CD4-positive, alpha-beta T cell treated with Interleukin-4 for 4 hours (primary cell): ENCODE data around the gene SLC9A2.
A peak's percentile ranks its signal among the peaks of the same experiment; 100 is the strongest.

Experiments used
- DNase-seq: peaks from one replicate; pipeline ENCODE4 v3.0.0-alpha.2; 2020

SLC9A2 gene, protein sequence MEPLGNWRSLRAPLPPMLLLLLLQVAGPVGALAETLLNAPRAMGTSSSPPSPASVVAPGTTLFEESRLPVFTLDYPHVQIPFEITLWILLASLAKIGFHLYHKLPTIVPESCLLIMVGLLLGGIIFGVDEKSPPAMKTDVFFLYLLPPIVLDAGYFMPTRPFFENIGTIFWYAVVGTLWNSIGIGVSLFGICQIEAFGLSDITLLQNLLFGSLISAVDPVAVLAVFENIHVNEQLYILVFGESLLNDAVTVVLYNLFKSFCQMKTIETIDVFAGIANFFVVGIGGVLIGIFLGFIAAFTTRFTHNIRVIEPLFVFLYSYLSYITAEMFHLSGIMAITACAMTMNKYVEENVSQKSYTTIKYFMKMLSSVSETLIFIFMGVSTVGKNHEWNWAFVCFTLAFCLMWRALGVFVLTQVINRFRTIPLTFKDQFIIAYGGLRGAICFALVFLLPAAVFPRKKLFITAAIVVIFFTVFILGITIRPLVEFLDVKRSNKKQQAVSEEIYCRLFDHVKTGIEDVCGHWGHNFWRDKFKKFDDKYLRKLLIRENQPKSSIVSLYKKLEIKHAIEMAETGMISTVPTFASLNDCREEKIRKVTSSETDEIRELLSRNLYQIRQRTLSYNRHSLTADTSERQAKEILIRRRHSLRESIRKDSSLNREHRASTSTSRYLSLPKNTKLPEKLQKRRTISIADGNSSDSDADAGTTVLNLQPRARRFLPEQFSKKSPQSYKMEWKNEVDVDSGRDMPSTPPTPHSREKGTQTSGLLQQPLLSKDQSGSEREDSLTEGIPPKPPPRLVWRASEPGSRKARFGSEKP

DNA sequence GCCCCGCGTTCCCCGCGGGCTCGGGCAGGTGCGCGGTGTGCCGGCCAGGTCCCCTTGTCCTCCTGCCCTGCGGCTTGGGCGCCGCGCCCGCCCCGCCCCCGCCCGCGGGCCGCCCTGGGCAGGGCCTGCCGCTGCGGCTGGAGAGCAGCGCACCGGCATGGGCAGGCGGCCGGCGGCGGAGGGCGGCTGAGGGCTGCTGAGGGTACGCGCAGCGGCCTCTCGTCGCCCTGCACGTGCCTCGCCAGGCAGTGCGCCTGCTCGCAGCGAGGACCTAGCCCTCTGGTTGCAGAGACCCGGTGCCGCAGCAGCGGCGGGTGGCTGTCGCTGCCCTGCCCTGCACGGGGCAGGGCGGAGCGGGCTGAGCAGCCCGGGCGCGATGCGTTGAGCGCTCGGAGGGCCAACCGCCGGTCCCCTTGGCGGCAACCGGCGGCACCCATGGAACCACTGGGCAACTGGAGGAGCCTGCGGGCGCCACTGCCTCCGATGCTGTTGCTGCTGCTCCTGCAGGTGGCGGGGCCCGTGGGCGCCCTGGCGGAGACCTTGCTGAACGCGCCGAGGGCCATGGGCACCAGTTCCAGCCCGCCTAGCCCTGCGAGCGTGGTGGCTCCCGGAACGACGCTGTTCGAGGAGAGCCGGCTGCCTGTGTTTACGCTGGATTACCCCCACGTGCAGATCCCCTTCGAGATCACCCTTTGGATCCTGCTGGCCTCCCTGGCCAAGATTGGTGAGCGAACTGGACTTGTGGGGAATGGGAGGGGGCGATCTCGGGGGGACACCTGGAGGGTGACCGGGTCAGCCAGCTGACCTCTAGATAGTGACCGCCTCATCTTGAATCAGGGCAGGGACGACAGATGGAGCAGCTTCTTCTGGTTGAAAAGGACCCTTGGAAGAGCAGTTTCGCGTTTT is at the start of gene SLC9A2:
Gene SLC9A2, plus strand, starts transcription at position 140 of the 906 bp plus-strand sequence. Its CDS starts 296 bp downstream, at position 436.
- no peak for DNase-seq

DNA sequence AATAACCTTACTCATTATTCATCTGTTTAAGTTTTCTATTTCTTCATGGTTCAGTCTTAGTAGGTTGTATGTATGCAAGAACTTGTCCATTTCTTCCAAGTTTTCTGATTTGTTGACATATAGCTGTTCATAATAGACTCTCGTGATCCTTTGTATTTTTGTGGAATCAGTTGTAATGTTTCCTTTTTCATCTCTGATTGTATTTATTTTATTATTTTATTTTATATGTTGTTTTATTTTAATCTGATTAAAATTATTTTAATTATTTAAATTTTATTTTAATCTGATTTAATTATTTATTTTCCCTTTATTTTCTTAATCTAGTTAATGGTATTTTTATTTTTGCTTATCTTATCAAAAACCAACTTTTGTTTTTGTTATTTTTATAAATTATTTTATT is 43.5 kb upstream of the SLC9A2 start:
- DNase-seq, result no peak

DNA sequence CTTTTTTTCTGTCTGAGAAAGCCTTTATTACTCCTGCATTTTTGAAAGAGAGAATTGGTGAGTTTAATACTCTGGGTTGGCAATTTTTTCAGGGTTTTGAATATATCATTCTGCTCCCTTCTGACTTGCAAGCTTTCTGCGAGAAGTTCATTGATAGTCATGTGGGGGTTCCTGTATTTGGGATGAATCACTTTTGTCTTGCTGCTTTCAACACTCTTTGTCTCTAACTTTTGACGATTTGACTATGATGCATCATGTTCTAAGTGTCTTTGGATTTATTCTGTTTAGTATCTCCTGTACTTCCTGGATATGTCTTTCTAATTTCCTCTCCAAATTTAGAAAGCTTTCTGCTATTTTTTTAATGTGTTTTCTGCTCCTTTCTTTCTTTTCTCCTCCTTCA is 41.0 kb upstream of the SLC9A2 start:
- DNase-seq, result no peak

DNA sequence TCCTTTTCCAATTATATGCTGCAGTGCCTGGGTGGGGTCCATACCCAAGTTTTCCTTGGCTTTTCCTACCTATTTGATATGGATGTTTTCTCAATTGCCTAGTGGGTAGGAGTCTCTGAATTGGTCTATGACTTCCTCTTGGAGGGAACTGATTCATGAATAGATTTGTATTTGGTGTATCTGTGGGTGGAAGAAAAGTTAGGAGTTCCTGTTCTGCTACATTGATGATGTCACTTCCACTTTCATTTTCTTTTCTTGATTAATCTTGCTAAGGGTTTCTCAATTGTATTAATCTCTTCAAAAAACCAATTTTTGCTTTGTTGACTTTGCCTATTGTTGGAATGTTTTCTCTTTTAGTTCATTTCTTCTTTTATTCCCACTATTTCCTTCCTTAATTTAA is 37.4 kb upstream of the SLC9A2 start:
- no peak for DNase-seq

DNA sequence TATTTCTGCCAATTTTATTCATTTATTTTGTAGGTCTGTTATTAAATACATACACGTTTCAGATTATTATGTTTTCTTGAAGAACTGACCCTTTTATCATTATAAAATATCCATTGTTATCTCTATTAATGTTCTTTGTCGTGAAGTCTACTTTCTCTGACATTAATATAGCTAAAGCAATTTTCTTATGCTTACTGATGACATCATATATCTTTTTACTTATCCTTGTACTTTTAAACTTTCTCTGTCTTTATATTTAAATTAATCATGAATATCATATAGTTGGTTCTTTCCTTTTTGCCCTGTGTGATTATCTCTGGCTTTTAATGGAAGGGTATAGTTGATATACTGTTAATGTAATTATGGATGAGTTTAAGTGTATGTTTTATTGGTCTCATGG is 36.5 kb upstream of the SLC9A2 start:
- DNase-seq, result no peak

DNA sequence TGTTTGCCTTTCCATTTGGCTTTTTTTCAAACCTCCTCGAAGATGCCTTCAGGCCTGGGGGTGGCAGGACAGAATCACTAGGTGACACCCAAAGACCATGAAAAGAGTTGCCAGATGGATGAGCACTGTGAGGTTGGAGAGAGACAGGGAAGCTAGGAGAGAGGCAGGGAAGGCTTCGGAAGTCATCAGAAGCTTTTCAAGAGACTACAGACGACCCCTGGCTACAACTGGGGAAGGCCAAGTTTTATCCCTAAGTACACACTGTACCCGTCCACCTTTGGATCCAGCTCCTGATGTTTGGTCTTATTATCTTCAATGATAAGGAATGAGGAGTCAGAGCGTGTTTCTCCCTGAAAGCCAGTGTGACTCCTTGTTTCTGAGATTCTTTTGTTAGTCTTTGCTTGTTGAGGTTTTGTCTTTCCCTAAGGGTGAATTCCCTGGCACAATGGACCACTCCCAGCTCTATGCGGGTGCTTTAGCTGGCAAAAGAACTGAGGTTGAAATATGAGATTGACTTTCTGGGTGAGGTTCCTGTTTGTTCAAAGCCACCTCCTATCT is 33.4 kb upstream of the SLC9A2 start:
- no peak for DNase-seq

DNA sequence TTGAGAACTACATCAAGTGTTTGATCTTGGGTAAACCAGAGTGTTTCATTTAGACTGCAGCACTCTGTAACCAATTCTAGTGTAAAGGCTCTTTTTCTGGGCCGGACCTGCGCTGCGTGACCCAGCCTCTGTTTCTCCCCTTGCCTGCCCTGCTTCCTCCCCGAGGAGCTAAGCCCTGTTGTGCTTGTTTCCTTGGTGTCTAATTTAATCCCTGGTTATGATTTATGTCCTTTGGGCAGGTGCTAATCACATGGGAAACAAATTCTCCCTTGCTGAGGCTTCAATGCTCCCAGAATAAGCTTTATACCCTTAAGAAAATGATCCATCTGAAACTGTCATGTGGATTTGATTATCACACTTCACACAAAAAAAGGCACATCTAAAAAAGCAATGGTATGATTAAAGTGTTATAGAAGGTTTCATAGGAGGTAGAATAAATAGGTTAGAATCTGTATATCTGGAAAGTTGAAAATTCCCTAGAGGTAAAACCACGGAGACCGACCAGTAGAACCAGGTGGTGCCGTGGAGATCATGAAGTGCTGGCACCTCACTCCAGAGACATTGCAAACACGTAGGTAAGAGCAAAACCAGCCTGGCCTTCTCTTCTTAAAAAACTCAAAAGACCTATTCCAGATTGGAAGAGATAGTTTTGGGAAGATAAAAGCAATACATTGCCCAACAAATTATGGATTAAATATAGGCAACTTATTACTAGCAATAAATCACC is 31.0 kb upstream of the SLC9A2 start:
- no peak for DNase-seq

DNA sequence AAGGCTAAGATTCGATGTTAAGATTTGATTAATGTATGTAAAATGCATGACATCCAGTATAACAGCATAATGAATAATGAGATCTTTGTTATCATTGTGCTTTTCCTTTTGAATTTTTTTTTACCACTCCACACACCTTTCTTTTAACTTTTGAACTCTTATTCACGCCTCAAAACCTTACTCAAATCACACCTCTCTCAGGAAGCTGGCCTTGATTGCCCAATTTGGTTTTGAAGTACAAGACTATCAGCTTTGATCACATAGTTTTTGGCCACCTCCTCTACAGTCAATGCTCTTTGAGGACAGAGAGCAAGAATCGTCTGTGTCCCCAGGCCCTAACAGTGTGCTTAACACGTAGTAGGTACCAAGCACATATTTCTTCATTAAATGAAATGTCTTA is 29.9 kb upstream of the SLC9A2 start:
- no peak for DNase-seq

DNA sequence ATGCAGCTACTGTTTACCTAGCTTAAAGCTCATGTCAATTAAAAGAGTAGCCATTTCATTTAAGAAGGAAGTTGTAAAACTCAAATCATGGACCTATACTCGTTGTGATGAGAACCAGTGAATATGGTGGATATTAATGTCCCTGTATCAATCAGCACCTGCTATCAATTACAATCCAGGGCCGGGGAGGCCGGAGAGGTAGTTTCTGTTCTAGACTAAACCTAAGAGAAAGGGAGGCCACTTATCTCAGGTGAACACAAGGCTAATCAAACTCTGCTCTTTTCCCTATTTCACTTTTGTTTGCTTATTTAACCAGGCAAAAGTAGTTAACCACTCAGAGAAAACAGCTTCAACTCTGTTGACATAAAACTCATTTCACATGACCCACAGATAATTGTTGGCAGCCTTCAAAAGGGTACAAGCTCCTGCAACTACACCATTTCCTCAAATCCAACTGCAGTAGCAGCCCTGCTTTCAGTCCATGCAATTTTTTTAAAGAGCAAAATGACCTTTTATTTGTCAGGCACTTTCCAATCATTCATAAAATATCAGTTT is 27.8 kb upstream of the SLC9A2 start:
- DNase-seq, result no peak

DNA sequence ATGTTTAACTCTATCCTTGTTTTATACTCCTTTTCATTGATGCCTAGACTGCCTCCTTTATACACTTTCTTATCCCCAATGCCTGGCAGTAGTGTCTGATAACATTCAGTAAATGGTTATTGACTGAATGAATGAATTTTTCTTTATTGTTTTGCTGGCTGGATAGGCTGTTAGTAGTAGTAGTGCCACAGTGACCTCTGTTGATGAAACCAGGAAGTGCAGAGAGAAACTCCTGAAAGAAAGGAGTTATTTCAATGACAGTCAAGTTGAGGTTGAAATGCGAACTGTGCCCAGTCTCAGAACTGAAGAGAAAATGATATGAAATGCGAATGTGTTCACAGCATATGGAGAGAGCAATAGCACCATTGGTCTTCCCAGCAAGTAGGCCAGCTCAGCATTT is 26.8 kb upstream of the SLC9A2 start:
- peak; percentile 4 for DNase-seq

DNA sequence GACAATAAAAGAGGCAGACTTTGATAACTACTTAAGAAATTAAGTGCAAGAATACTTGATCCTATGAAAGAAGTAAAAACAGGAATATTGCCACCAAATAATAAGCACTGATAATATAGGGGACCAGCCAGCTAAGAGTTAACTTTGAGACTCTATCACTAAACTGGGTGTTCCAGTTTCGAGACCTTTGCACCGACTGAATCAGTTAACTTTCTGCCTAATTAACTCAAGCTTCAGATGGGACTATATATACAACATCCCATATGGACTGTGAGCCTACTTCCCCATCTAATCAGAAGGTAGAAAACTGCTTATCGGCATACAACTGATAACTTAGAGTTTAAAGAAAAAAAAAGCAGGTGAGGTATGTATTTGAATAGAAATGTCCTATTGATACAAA is 25.8 kb upstream of the SLC9A2 start:
- DNase-seq, result no peak

DNA sequence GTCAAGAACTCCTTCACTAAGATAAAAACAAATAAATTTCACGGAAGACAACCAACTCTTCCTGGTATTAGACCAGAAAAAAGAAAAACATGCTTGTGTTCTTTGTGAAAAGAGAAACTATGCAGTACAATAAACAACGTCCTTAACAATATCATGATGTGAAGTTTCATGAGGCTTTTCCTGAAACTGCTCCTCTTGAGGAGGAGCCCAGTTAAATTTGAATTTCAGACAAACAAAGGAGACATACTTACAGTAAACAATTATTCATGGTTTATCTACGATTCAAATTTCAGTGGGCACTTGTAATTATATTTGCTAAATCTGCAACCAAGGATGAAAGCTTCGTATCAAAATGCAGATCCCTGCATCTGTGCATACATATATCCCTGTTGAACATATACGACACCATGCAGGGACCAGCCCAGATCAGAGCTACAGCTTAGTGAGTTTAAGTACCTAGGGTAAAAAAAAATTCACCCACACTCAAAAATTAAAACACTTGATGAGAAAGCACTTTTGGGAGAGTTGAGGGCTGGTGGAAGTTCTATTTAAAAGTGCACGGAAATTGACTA is 24.8 kb upstream of the SLC9A2 start:
- DNase-seq, result no peak

DNA sequence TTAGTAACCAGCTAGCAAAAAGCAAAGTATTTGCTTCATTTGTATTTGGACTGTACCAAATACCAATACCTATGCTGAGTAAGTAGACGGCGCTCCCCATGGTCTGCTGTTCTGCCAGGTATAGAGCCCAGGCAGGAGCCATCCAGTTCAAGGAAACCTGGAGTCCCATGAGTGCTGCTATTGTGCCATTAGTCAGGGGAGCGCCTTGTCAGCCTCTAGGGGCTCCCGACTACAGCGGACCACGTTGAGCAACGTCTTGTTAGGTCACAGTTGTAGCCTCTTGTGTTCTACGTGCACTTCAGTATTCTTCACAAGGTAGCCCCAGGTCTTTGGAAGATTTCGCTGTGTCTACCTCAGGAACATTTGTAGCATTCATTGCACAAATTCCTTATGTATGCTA is 21.6 kb upstream of the SLC9A2 start:
- DNase-seq, result no peak

DNA sequence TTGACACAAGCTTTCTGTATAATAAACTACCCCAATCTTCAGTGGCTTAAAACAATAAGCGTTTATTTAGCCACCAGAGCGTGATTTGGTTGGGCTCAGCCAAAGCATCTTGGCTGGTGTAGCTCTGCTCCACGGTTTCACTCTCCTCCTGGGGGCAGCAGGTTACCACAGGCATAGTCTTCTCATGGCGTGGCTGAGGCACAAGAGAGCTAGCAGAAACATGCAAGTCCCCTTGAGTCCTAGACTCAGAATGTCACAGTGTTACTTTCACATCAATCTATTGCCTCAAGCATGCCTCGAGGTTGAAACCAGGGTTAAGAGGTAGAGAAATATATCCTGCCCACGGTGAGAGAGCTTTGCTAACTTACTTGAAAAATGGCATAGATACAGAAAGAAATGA is 19.9 kb upstream of the SLC9A2 start:
- no peak for DNase-seq

DNA sequence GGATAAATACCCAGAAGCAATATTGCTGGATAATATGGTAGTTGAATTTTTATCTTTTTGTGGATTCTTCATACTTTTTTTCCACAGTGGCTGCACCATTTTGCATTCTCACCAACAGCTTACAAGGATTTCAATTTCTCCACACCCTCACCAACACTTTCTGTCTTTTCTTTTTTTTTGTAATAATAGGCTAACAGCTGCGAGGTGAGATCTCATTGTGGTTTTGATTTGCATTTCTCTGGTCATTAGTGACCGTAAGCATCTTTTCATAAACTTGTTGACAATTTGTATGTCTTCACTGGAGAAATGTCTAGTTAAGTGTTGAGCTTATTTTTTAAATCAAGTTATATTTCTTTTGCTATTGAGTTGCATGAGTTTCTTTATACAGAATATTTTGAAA is 17.6 kb upstream of the SLC9A2 start:
- DNase-seq, result no peak

DNA sequence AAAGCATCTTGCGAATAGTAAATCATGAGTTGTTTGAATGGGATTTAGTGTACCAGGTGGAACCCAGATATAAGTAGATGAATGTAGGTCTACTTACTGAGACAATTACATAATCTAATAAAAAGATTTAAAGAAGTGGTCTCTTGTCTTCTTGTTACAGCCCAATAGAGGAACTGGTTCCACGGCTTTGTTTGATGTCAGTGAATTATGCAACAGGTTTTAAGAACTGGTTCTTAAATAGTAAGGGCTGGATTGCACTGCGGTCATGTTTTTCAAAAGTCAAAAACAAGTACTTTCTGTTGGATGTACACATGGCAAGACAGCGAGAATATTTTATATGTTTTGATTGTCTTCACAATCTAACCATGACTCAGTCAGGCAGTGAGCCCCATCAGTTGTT is 15.4 kb upstream of the SLC9A2 start:
- no peak for DNase-seq

DNA sequence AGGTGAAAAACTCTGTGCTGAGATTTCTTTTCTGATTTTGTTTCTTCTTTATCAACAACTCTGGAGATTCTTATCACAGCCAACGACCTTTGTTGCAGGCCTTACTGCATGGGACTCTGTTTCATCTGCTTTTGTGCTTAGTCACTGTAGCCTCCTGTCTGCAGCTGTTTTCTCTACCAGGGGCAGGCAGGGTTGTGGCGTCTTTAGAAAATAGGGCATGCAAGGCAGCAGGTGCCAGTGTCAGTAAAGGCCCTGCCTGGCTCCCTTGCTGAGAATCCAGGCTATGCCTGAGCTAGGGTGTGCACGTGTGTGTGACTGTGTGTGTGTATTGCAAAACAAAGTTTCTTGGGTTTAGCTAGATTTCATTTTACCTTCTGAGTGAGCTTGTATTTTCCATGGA is 14.6 kb upstream of the SLC9A2 start:
- no peak for DNase-seq

DNA sequence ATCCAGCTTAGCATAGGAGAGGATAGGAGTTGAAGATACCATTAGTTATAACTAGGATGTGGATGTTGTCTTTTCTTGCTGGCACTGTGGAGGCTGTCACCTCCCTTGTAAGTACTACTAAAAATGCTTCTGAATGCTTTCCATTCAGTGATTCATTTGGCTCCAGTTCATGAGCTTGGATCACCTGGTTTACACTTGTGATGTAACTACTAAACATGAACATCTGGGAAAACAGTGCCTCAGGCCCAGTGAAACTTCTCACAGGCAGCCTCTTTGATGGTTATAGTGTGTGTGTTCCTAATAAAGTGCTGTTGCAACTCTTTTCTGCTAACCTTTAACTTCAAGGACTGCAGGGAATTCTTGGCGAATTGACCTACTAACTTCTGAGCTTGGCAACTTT is 13.0 kb upstream of the SLC9A2 start:
- DNase-seq, result no peak

DNA sequence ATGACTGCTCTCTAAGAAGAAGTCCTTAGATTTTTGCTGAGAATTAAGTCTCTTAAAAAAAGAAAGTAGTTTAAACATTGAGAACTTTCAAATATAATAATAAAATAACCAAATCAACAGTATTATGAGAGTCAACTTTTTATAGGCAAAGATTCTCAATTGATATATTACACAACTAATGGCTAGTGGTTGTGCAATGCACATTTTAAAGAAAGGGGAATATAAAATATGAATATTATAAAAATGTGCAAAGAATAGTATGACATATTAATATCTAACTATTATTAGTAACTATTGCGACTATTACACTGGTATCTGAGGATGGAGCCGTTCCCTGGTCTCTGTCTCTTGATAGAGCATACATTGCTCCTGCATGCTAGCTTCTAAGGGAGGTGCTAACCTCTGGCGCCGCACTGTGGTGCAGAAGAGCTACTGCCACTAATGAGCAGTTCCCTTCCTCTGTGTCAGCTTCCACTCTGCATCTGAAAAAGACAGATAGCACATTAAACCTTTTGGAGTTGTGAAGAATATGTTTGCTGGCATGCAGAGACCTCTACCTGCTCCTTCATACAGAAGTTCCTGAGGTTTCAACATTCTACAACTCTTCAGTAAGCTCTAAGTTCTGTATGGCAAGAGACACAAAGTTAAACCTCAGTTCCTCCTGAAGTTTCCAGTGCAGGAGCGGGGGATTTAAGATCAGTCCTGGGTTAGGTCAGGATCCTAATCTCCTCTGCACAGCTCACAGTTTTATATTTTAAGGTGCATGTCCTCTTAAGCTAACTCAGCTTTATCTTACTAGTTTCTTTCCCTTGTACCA is 3.5 kb upstream of the SLC9A2 start:
- DNase-seq, result peak; percentile 31
